Sigmoid colon (tissue), 7 donors: ENCODE measurements around the gene ANP32A. TPM values are rescaled to one million over a fixed set of nuclear protein-coding genes. Genes with fewer than 3 reads are reported as not detected.
"Not testable (repeated sequence)": the region's sequence is repeated elsewhere in the genome, so short reads cannot be mapped to it uniquely, and the experiment has no call there.

Experiments
- DNase-seq: peaks from one replicate; pipeline ENCODE4 v3.0.0-alpha.2; 2019
- H3K27ac ChIP-seq, 4 donors: fragments of 200-600 bp; sonication (generic); one replicate each; pipeline ENCODE4 v1.5.1; 2016 to 2019; ENCODE audit warnings: mild to moderate bottlenecking in 1 of 4
- H3K27me3 ChIP-seq, 3 donors: fragments of 200-600 bp; sonication (generic); one replicate each; pipeline ENCODE4 v1.5.1; 2019; ENCODE audit warnings: mild to moderate bottlenecking in 1 of 3
- H3K36me3 ChIP-seq, 4 donors: fragments of 200-600 bp; sonication (generic); one replicate each; pipeline ENCODE4 v1.5.1; 2016 to 2019
- H3K4me1 ChIP-seq, 4 donors: fragments of 200-600 bp; sonication (generic); one replicate each; pipeline ENCODE4 v1.5.1; 2017 to 2019
- H3K4me3 ChIP-seq, 4 donors: fragments of 200-600 bp; sonication (generic); one replicate each; pipeline ENCODE4 v1.5.1; 2017 to 2019; ENCODE audit warnings: mild to moderate bottlenecking in 2 of 4, moderate library complexity in 1 of 4
- H3K9me3 ChIP-seq, 4 donors: fragments of 200-600 bp in 3 of 4; sonication (generic) in 3 of 4; one replicate each; pipeline versions ENCODE4 v1.5.1 to v1.6.1; 2013 to 2019
- EP300 ChIP-seq, 4 donors: sonication (generic); formaldehyde crosslinking; IDR thresholded peaks; one replicate each; pipeline ENCODE4 v1.6.1; 2017; ENCODE audit warnings: antibody characterized with exemption in 4 of 4
- POLR2A ChIP-seq, 2 donors: fragments of 450-650 bp; IDR thresholded peaks; one replicate each; pipeline ENCODE4 v1.6.1; 2016; ENCODE audit warnings: antibody characterized with exemption in 2 of 2, mild to moderate bottlenecking in 2 of 2, moderate library complexity in 2 of 2
- POLR2AphosphoS5 ChIP-seq, 4 donors: sonication (generic); formaldehyde crosslinking; IDR thresholded peaks; one replicate each; pipeline ENCODE4 v1.6.1; 2017; ENCODE audit warnings: antibody characterized with exemption in 4 of 4
- WGBS, 2 donors: extraction: QIAGEN DNeasy Blood & Tissue Kit; methylation state at CpG; one replicate each; pipeline ENCODE4 v1.1.7; 2013; 5-methylcytosine and 5-hydroxymethylcytosine counted together
- intact Hi-C: fragments of 100-400 bp; cut with DNase I; formaldehyde crosslinking; loops from one replicate; pipeline ENCODE4 v1.15.1; 2023
- polyA plus RNA-seq, 3 donors: library from polyadenylated mRNA; stranded (reverse); fragments of 200-250 nt; gene quantifications; one replicate each; pipeline ENCODE4 v1.2.3, GENCODE V29; 2013
- total RNA-seq, 4 donors: library from RNA; depleted of rRNA; stranded (reverse); fragments of >200 nt; gene quantifications; one replicate each; pipeline ENCODE4 v1.1.0, GENCODE V29; 2016
- TF ChIP-seq, protein P1 (sequence below), 4 experiments: fragments of 450-650 bp in 3 of 4; fragments of 200-600 bp in 1 of 4; IDR thresholded peaks; one replicate each; pipeline ENCODE4 v1.5.1; 2016 to 2019; ENCODE audit warnings: antibody characterized with exemption in 4 of 4, mild to moderate bottlenecking in 3 of 4, moderate library complexity in 2 of 4
- donor health status: healthy with polysubstance abuse.
- donor health status: Bipolar disorder and iron deficiency.
- donor health status: healthy.

ANP32A gene
- total and polyA plus RNA-seq, 7 donors: 37.6 to 152 (median 67.3) TPM

- Histone ChIP-seq H3K4me1 (no peaks in the 10 kb centered on the region), H3K36me3 (no peaks in the 10 kb centered on the region), H3K4me3 (no peak overlapping the region), H3K27ac (no peak overlapping the region), H3K27me3 (no peaks in the 10 kb centered on the region), H3K9me3 (no peaks in the 10 kb centered on the region)
- intact Hi-C loops: no loop called here
- DNase-seq: no peak
- 69 to 84% methylated on average over 4 of the region's 4 CpGs for WGBS, 2 donors
- TF ChIP-seq POLR2AphosphoS5 (IDR thresholded peaks at IDR 0.05) (no peak), POLR2A (IDR thresholded peaks at IDR 0.05) (no peak), EP300 (IDR thresholded peaks at IDR 0.05) (no peak)
- TF ChIP-seq, protein P1, sequence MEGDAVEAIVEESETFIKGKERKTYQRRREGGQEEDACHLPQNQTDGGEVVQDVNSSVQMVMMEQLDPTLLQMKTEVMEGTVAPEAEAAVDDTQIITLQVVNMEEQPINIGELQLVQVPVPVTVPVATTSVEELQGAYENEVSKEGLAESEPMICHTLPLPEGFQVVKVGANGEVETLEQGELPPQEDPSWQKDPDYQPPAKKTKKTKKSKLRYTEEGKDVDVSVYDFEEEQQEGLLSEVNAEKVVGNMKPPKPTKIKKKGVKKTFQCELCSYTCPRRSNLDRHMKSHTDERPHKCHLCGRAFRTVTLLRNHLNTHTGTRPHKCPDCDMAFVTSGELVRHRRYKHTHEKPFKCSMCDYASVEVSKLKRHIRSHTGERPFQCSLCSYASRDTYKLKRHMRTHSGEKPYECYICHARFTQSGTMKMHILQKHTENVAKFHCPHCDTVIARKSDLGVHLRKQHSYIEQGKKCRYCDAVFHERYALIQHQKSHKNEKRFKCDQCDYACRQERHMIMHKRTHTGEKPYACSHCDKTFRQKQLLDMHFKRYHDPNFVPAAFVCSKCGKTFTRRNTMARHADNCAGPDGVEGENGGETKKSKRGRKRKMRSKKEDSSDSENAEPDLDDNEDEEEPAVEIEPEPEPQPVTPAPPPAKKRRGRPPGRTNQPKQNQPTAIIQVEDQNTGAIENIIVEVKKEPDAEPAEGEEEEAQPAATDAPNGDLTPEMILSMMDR (IDR thresholded peaks at IDR 0.05): no peak
Measured at GRCh38 chr15:68763063-68763462, 57.6 kb downstream of the ANP32A start.

DNA sequence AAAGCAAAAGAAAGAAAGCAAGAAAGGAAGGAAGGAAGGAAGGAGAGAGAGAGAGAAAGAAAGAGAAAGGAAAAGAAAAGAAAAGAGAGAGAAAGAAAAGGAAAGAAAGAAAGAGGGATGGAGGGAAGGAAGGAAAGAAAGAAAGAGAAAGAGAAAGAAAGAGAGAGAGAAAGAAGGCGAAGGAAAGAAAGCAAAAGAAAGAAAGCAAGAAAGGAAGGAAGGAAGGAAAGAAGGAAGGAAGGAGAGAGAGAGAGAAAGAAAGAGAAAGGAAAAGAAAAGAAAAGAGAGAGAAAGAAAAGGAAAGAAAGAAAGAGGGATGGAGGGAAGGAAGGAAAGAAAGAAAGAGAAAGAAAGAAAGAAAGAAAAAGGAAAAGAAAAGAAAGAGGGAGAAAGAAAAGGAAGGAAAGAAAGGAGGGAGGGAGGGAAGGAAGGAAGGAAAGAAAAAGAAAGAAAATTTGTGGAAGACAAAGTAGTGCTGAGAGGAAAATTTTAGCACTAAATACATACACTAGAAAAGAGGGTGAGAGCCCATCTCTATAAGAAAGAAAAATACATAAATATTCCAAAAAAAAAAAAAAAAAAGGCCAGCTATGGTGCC, 60.6 kb downstream of the ANP32A start:
- 95% methylated on average over 1 of the region's 1 CpG for WGBS, 2 donors
- H3K9me3 ChIP-seq, H3K36me3 ChIP-seq, H3K27ac ChIP-seq, H3K4me3 ChIP-seq, DNase-seq, H3K27me3 ChIP-seq, H3K4me1 ChIP-seq, intact Hi-C loops: not testable (repeated sequence)

DNA sequence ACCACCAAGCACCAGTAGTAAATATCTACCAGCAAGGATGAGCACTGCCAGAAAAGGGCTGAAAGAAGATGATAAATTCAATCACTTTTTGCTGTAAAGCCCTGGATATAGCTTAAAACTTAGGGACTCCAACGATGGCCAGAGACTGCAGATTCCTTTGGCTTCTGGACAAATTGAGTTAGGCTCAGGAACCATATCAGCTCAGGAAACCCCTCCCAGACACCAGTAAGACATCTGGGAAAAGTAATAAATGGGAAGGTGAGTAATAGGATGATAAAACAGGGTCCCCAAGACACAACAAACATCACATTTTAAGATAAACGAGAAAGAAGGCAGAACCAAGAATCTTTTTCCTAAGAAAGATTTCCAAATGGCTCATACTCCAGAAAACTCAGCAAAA, 65.0 kb downstream of the ANP32A start:
- Histone ChIP-seq H3K27ac (no peak overlapping the region), H3K27me3 (no peaks in the 10 kb centered on the region), H3K9me3 (no peaks in the 10 kb centered on the region), H3K4me3 (no peak overlapping the region), H3K4me1 (no peaks in the 10 kb centered on the region), H3K36me3 (no peaks in the 10 kb centered on the region)
- TF ChIP-seq POLR2A (IDR thresholded peaks at IDR 0.05): no peak
- TF ChIP-seq, protein P1 (IDR thresholded peaks at IDR 0.05): no peak
- TF ChIP-seq EP300 (IDR thresholded peaks at IDR 0.05): no peak
- TF ChIP-seq POLR2AphosphoS5 (IDR thresholded peaks at IDR 0.05): no peak
- 56 to 73% methylated on average over 2 of the region's 2 CpGs for WGBS, 2 donors
- intact Hi-C loops: no loop called here
- no peak for DNase-seq

GRCh38 chr15:68751622-68752021, 69.1 kb downstream of the ANP32A start:
- no peak overlapping the region for H3K4me3 ChIP-seq
- no peaks in the 10 kb centered on the region for H3K27me3 ChIP-seq
- no peak for DNase-seq
- TF ChIP-seq POLR2A (IDR thresholded peaks at IDR 0.05) (no peak), POLR2AphosphoS5 (IDR thresholded peaks at IDR 0.05) (no peak), EP300 (IDR thresholded peaks at IDR 0.05) (no peak)
- TF ChIP-seq, protein P1 (IDR thresholded peaks at IDR 0.05): no peak
- no peak overlapping the region for H3K27ac ChIP-seq
- no peaks in the 10 kb centered on the region for H3K9me3 ChIP-seq
- H3K36me3 ChIP-seq: no peaks in the 10 kb centered on the region
- no peaks in the 10 kb centered on the region for H3K4me1 ChIP-seq
- intact Hi-C loops: no loop called here

- TF ChIP-seq POLR2AphosphoS5 (IDR thresholded peaks at IDR 0.05): no peak
- no peak for TF ChIP-seq EP300 (IDR thresholded peaks at IDR 0.05)
- TF ChIP-seq, protein P1 (IDR thresholded peaks at IDR 0.05): no peak
- no peak for TF ChIP-seq POLR2A (IDR thresholded peaks at IDR 0.05)
- no peak for DNase-seq
- Histone ChIP-seq H3K4me1 (no peaks in the 10 kb centered on the region), H3K4me3 (no peak overlapping the region), H3K9me3 (no peaks in the 10 kb centered on the region), H3K36me3 (no peaks in the 10 kb centered on the region), H3K27me3 (no peaks in the 10 kb centered on the region), H3K27ac (no peak overlapping the region)
- 72 to 76% methylated on average over 2 of the region's 2 CpGs for WGBS, 2 donors
- intact Hi-C loops: no loop called here
Measured at GRCh38 chr15:68749793-68750192, 70.9 kb downstream of the ANP32A start.
